NCI-H146 treated with DMSO at 0.1 percent for 48 hours (cell line): ENCODE results near the gene DYRK1A.

Source experiments
- DNase-seq: peaks from one replicate; lab custom pipeline; 2025; ENCODE audit not compliant: unreplicated experiment; lab: John Stamatoyannopoulos, UW

The DYRK1A gene

GRCh38 chr21:37384416-37384815, 17.8 kb downstream of the DYRK1A start:
- no peak for DNase-seq

GRCh38 chr21:37385179-37385765, 18.7 kb downstream of the DYRK1A start:
- no peak for DNase-seq

GRCh38 chr21:37386151-37386550, 19.6 kb downstream of the DYRK1A start:
- no peak for DNase-seq

DNA sequence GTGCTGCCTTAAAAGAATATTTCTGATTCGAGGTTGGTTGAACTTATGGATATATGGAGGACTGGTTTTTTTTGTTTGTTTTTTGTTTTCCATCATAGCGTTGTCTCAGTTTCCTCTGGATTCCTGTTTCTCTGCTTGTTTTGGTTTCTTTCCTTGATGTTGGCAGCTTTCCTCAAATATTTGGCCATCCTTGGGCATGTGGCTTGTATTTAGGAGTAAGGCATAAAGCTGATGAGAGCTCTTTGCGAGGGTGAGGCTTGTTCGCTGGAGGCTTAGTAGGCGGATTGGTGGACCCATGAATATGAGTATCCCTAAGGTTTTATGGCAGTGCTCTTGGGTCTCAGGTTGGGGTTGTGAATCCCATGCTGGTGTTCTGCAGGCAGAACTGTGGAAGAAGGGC, 22.9 kb downstream of the DYRK1A start:
- DNase-seq = no peak

GRCh38 chr21:37391666-37392065, 25.1 kb downstream of the DYRK1A start:
- DNase-seq = no peak

DNA sequence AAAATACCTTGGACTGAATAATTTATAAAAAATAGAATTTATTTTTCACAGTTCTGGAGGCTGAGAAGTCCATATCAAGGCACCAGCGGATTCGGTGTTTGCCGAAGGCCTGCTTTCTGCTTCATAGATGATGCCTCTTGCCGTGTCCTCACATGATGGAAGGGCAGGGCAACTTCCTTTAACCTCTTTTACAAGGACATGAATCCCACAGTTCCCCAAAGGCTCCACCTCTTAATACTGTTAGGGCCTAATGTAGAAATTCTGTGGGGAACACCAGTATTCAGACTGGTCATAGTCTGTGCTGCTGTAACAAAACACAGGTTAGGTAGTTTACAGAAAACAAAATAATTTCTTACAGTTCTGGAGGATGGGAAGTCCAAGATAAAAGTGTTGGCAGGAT, 25.9 kb downstream of the DYRK1A start:
- no peak for DNase-seq

- DNase-seq = no peak
These were observed 26.5 kb downstream of the DYRK1A start for GRCh38 chr21:37393030-37393429.

GRCh38 chr21:37393786-37394185, 27.2 kb downstream of the DYRK1A start:
- no peak for DNase-seq

DNA sequence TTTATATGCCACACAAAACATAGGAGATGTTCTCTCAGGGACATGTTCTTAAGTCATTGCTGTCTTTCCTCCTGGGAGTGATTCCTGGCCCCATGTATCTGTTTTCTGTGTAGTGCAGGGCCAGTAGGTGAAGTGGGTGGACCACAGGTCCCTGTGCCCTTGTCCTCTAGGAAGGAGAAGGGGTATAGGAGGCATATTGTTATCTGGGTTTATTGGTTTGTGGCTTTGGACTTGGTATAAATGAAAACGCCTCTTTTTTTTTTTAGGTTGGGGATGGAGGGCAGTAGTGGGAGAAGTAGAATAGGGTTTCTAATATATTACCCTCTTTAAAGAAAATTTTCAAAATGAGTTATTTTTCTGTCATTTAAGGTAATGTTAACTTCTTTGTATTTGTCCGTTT, 29.4 kb downstream of the DYRK1A start:
- no peak for DNase-seq

DNA sequence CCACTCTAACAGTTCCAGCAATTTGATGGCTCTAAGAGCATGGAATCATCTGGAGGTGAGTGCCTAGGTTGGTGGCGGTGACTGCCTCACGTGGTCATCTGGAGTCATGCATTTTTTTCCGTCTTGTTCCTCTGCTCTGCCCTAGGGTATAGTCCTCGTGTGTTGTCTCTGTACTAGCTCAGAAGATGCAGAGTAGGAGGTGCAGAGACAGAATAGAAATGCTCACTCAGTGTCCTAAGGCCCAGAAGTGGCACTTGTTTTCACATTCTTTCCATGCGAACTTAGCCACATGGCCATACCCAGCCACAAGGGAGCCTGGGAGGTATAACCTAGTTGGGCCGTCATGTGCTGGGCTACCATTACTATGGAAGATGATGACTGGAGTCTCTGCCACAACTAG, 30.3 kb downstream of the DYRK1A start:
- no peak for DNase-seq

DNA sequence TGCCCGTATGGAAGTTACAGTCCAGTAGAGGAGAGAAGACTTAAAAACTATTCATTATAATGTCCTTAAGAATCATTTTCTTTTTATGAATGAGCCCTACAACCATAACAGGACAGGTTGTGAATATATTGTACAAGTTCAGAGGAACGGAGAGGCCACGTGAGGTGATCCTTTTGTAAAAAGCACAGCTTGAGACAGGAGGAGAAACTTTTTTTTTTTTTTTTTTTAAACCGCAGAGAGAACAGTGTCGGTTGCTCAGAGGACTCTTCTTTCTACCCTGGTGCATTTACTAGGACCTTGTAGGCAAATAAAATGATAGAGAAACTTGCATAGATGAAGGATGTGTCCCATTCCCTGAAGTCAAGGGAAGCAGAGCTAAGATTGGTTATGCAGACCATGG, 32.1 kb downstream of the DYRK1A start:
- DNase-seq = no peak

GRCh38 chr21:37402251-37402867, 35.8 kb downstream of the DYRK1A start:
- no peak for DNase-seq

- DNase-seq = no peak
These were observed 39.1 kb downstream of the DYRK1A start for GRCh38 chr21:37405629-37406028.

GRCh38 chr21:37407719-37408420, 41.3 kb downstream of the DYRK1A start:
- DNase-seq = no peak

GRCh38 chr21:37408464-37409193, 42.1 kb downstream of the DYRK1A start:
- DNase-seq = no peak

DNA sequence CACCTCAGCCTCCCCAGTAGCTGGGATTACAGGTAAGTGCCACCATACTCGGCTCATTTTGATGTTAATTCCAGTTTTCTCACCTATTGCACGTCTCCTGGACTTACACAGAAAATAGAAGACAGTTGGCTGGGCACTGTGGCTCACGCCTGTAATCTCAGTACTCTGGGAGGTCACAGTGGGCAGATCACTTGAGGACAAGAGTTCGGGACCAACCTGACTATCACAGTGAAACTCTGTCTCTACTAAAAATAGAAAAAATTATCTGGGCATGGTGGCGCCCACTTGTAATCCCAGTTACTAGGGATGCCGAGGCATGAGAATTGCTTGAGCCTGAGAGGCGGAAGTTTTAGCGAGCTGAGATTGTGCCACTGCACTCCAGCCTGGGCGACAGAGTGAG, 44.1 kb downstream of the DYRK1A start:
- DNase-seq = no peak

GRCh38 chr21:37412603-37413360, 46.2 kb downstream of the DYRK1A start:
- no peak for DNase-seq

DNA sequence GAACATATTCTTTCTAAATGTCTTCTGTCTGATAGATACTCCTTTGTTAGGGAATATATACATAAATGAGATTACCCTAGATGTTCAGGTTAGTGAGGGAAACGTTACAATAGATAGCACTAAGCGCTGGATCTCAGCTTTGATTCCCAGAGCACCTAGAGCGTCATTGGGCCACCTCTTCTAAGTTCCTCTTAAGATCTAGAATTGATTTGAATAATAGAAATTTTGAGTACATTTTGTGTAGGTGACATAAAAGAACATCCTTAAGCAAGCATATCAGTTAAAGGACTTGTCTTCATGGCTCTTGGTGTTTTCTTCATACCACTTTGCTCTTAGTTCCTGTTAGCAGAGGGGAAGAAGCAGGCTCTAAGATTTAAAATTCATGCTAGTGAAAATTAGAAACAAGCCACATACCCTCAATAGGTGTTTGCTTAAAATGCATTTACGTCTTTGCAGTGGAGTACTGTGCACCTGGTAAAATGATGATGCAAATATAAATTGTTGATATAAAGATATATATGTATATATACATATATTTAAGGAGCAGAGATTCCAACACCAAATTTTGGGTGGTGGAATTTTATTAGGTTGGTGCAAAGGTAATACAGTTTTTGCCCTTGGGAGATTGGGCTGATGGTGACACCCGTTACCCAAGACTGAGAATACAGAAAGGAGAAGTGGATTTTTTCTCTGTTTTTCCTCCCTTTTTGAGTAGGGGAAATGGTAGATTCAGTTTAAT, 47.1 kb downstream of the DYRK1A start:
- DNase-seq = no peak

DNA sequence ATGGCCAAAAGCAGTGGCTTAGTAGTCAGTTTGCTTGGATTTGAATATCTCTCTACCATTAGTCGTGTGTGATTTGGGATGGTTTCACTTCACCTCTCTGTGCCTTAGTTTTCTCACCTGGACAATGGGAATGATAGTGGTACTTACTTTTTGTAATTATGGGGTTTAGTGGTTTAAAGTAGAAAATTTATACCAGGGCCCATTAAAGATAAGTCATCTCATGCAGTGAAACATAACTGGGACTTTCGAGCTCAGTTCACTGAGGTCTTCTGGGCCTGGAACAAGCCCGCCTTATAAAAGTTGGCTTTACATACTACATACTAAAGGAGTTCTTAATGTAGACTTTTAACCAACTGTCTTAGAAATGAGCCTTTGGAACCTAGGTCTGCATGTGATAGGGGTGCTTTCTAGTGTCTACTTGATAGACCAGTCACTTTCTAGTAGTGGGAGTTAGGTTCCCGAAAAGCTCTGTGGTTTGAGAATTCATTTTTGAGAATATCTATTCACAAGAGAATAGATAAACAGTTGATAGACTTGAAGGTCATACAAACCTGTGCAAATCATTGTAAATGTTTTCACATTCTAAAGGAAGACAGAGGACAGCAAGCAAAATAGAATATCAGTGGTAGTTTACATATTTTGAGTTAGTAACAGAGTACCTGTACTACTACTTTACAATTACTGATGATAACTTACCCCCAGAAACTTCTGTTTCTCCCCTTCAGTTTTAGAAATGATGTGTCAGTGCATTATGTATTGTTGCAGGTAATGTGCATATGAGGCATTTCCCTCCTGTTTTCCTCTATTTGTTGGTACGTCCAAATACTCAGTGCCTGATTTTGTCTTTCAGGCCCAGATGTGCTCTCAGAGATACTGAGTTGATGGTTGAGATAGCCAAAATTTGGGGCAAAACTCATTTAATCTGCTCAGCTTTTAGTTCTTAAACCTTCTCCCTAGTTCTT, 48.0 kb downstream of the DYRK1A start:
- no peak for DNase-seq
